GM18508 (cell line): ENCODE data around the gene HOXD11.

ENCODE experiments used
- ATAC-seq: cut with Tn5 transposase; IDR thresholded peaks from one replicate; pipeline ENCODE4 v1.9.1; 2021; ENCODE audit warnings: moderate number of reproducible peaks; ENCODE audit not compliant: insufficient read depth, unreplicated experiment

The HOXD11 gene

GRCh38 chr2:176158855-176159662 is 52.0 kb downstream of the HOXD11 start:
- ATAC-seq = no peak
